ENCODE data around the gene OLA1. TPM values are rescaled to one million over a fixed set of nuclear protein-coding genes. Genes with fewer than 3 reads are reported as not detected.

The OLA1 gene
- total RNA-seq, 2 donors from 2014 or later: 43.8 to 56.7 TPM

DNA sequence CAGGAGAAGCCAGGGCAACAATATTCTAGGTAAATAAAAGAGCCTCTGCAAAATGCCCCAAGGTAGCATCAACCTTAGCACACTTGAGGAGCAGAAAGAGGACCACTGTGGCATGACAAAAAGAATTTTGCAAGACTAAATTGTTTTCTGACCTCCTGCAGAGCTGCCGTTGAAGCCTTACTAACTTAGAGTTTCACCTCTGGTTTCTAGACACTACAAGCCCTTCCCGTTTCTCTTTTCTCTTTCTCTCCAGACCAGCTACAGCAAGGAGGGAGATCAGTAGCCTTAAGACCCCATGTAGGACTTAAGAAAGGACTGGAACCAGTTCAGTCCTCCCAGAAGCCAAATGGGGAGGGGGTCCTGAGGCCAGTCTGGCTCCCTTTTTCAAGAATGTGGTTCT lies 209.9 kb downstream of the OLA1 start:
- Histone ChIP-seq H3K4me1 (peaks cover 0 to 35% of the 10 kb centered on the region in 2 donors), H3K4me3 (no peak overlapping the region), H3K27me3 (no peaks in the 10 kb centered on the region), H3K9me3 (no peaks in the 10 kb centered on the region), H3K27ac (no peak overlapping the region), H3K36me3 (no peaks in the 10 kb centered on the region)
- DNase-seq (ENCODE audit: low spot score): no peak
- TF ChIP-seq, protein P1, sequence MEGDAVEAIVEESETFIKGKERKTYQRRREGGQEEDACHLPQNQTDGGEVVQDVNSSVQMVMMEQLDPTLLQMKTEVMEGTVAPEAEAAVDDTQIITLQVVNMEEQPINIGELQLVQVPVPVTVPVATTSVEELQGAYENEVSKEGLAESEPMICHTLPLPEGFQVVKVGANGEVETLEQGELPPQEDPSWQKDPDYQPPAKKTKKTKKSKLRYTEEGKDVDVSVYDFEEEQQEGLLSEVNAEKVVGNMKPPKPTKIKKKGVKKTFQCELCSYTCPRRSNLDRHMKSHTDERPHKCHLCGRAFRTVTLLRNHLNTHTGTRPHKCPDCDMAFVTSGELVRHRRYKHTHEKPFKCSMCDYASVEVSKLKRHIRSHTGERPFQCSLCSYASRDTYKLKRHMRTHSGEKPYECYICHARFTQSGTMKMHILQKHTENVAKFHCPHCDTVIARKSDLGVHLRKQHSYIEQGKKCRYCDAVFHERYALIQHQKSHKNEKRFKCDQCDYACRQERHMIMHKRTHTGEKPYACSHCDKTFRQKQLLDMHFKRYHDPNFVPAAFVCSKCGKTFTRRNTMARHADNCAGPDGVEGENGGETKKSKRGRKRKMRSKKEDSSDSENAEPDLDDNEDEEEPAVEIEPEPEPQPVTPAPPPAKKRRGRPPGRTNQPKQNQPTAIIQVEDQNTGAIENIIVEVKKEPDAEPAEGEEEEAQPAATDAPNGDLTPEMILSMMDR (IDR thresholded peaks at IDR 0.05): no peak

DNA sequence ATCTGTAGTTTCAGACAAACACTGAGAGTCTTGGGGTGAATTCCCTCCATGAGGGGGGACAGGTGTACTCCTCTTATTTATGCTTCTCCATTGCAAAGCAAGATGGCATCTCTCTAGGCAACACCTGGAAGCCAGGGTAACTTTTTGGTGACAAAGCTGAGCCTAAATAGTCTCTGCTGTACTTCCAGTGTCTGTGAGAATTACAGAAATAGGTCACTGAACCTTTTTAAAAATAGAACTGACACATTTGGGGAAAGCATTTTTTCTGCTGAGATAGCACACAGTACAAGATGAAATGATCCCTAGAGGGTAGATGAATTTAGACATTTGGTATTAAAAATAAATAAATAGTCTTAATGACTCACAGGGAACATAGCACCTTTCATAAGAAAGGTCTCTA lies 211.5 kb downstream of the OLA1 start:
- no peaks in the 10 kb centered on the region for H3K27me3 ChIP-seq
- no peak for DNase-seq (ENCODE audit: low spot score)
- peaks cover 0 to 35% of the 10 kb centered on the region in 2 donors for H3K4me1 ChIP-seq
- no peak overlapping the region for H3K4me3 ChIP-seq
- H3K27ac ChIP-seq: peak overlapping the region in 1 of 2 donors; percentile 50
- no peaks in the 10 kb centered on the region for H3K9me3 ChIP-seq
- no peaks in the 10 kb centered on the region for H3K36me3 ChIP-seq
- TF ChIP-seq, protein P1 (IDR thresholded peaks at IDR 0.05): no peak

DNA sequence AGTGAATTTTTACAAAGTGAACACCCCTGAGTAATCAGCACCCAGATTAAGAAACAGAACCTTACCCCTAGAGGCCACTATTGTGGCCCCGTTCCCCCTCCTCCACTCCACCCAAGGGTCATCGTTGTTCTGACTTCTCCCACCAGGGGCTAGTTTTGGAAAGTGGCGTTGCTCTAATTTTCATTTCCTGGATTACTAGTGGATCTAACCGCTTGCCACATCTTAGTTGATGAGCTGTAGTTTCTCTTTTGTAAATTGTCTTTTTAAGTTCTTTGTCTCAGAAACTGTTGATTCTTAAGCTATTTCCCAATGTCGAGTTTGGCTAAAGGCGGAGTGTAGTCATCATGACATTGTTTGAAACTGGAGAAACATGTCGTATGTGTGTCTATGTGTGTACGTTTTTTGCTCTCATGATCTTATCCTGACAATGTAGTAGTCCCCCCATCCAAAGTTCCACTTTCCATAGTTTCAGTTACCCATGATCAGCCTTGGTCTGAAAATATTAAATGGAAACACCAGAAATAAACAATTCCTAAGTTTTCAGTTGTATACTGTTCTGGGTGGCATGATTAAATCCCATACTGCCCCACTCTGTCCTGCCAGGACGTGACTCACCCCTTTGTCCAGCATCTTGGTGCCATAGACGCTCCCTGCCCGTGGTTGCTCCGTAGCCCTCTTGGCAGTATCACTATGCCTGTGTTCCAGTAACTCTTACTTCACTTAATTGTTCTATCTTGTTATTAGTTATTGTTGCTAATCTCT lies 212.2 kb downstream of the OLA1 start:
- peak; percentile 72 for DNase-seq (ENCODE audit: low spot score)
- TF ChIP-seq, protein P1 (IDR thresholded peaks at IDR 0.05): peak in 1 of 2 donors; percentile 21
- H3K9me3 ChIP-seq: no peaks in the 10 kb centered on the region
- no peaks in the 10 kb centered on the region for H3K27me3 ChIP-seq
- H3K4me1 ChIP-seq: peaks cover 0 to 35% of the 10 kb centered on the region in 2 donors
- peak overlapping the region; percentile 11 to 50 for H3K27ac ChIP-seq
- H3K36me3 ChIP-seq: no peaks in the 10 kb centered on the region
- H3K4me3 ChIP-seq: no peak overlapping the region

DNA sequence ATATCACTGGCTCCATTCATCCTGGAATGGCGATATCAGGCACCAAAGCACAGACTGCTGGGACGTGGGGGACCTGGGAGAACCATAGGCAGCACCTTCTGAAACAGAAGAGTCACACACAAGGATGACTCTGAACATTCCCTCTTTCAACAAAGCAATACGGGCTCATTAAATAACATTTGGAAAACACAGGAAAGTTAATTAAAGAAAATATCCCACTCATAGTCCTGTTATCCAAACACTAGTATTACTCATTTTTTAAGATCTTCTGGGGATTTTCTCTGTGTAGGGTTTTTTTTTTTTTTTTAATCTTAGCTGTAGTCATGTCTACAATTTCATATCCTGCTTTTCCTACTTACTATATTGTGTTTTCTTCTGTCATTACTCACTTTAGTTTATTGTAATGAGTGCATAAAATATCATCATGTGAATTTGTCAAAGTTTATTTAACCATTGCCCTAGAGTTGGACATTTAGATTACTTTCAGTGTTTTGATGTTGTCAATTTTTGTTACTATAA lies 213.2 kb downstream of the OLA1 start:
- H3K4me3 ChIP-seq: no peak overlapping the region
- TF ChIP-seq, protein P1 (IDR thresholded peaks at IDR 0.05): no peak
- no peaks in the 10 kb centered on the region for H3K27me3 ChIP-seq
- DNase-seq (ENCODE audit: low spot score): no peak
- H3K36me3 ChIP-seq: no peaks in the 10 kb centered on the region
- H3K4me1 ChIP-seq: peaks cover 0 to 33% of the 10 kb centered on the region in 2 donors
- H3K9me3 ChIP-seq: no peaks in the 10 kb centered on the region
- no peak overlapping the region for H3K27ac ChIP-seq

DNA sequence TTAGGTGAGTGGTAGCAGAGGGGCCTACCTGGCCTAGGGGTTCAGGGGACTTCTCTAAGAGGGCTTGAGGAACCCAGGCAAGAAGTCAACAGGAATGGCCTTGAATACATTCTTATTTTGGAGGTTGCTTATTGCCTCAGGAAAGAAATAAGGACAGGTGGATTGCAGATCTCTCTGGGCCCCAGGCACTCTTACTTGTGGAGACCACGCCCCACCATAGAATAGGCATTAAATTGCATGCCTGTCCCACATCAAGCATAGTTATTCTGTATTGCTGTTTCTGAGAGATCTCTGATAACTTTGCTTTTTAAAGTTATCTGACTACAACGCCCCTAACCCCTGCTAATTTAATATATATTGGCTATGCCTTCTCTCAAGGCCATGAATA lies 215.2 kb downstream of the OLA1 start:
- no peak overlapping the region for H3K4me3 ChIP-seq
- no peak for DNase-seq (ENCODE audit: low spot score)
- H3K27me3 ChIP-seq: no peaks in the 10 kb centered on the region
- H3K36me3 ChIP-seq: no peaks in the 10 kb centered on the region
- peaks cover 0 to 19% of the 10 kb centered on the region in 2 donors for H3K4me1 ChIP-seq
- TF ChIP-seq, protein P1 (IDR thresholded peaks at IDR 0.05): no peak
- no peak overlapping the region for H3K27ac ChIP-seq
- no peaks in the 10 kb centered on the region for H3K9me3 ChIP-seq

All from right atrium auricular region (tissue), 2 donors.